Bone marrow (tissue), 2 donors: ENCODE results near the gene NMRAL1.

Source experiments
- DNase-seq, 2 donors: peaks; one replicate each; lab custom pipeline; 2025; lab: John Stamatoyannopoulos, UW

NMRAL1 gene

DNA sequence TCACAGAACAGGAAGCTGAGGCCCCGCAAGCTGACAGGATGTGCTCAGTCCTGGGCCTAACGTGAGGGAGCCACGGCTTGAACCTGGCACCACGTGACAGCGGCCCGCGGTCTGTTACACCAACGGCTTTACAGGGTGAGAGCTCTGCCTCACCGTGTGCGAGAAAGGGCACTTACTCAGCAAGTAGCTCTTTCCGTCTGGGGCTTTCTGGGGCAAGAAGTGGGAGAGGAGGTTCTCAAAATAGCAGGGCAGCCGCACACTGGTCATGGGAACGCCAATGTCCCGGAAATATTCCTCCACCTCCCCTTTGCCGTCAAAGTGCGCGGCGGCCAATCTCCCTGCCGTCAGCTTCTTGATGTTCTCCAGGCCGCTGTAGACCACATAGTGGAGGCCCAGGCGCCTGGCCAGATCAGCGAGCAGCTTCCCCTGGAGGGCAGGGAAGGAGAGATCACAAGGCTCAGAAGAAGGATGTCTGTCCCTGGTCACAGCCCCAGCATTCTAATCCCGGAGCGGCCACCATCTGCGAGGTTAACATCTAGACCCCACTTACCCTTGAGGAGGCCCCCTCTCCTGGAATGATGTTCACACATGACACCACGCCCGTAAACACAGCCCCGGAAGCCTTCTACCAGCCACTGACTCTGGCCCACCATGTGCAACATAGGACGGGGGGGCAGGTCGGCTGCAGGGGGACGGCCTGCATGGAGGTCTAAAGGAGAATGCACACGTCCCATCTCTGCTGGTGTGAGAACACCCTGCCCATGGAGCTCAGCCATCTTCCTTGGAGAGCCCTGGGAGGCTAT is 8.2 kb downstream of the NMRAL1 start:
- DNase-seq = no peak

DNA sequence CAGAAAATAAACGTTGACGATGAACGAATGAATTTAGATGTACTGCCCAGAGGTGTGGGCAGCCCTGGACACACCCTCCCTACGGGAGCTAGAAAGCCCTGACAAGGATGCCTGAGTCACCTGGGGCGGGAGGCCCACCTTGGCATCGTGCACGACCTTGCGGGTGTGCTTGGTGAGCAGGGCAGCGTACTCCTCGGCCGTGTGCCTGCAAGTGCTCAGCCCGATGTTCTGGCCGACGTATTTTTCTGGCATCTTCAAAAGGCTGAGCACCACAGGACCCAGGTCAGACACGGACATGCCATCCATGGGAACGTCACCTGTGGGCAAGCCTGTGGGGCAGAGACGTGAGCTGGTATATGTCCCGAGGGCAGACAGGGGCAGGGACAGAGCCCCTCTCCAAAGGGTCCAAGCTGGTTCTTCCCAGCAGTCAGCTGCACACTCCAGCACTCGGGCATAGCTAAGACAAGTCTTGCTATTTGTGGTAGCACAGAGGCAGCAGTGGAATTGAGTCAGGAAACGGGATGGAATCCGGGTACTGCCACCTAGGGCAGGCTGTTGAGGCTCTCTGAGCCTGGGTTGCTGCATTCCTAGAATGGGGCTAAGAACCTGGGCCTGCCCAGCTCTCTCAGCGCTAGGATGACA is 10.8 kb downstream of the NMRAL1 start:
- DNase-seq = no peak

DNA sequence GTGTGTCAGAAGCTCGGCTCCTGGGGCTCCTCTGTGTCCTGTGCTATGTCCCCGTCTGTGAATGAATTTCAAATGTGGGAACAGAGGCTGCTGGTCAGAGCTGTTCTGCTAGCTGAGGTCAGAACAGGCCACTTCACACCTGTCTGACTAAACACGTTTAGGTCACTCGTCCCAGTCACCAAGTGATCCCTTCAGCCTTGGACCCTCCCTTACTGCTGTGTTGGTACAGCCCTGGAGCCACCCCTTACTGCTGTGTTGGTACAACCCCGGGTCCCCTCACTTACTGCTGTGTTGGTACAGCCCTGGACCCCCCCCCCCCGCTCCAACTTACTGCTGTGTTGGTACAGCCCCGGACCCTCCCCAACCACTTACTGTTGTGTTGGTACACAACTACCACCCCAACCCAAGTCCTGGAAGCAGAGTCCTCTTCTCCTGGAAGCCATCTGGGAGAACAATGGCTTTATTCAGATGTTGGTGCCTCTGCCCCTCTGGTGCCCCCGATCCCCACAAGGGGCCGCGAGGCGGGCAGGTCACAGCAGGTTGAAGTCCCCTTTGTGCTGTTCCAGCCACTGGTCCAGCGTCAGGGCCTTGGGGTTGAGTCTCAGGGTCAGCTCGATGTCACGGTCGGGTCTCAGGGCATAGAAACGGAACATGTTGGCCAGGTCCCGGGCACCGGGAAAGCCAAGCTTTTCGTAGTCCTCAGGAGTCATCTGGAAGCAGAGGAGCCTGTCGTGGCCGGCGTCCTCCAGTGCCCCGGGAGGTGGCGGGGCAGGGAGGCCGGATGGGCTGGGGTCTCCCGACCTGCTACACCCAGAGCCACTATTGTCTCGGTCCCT is 13.0 kb downstream of the NMRAL1 start:
- DNase-seq = no peak

DNA sequence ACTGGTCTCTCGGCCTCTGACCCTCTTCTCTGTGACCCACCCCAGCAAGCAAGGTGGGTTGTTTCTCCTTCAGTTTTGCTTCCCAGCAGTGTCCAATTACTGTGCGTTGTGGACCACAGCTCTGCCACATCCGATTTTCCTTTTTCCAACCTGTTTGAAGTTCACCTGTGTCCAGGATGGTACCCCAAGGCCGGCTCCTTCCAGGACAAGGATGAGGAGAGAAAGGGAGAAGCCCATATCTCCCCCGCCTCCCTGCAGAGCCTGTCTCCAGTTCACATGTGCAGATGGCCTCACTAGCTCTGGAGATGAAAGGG is 13.5 kb downstream of the NMRAL1 start:
- no peak for DNase-seq

DNA sequence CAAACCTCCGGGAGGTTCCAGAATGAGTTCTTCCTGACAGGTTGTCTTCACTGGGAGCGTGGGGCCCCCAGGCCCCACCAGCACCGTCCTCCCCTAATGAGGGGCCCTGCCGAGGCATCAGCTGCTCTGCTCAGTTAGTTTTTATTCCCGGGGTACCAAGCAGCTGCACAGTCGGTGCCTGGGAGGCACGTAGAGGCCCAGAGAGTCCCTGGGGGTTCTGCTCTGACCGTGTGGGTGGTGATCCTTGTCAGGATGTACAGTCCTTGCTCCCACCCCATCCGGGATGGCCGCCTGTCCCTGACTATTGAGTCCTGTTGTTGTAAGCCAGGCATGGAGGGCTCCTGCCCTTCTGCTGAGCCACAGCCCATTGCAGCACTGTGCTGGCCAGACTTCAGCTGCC is 18.5 kb downstream of the NMRAL1 start:
- DNase-seq = no peak

DNA sequence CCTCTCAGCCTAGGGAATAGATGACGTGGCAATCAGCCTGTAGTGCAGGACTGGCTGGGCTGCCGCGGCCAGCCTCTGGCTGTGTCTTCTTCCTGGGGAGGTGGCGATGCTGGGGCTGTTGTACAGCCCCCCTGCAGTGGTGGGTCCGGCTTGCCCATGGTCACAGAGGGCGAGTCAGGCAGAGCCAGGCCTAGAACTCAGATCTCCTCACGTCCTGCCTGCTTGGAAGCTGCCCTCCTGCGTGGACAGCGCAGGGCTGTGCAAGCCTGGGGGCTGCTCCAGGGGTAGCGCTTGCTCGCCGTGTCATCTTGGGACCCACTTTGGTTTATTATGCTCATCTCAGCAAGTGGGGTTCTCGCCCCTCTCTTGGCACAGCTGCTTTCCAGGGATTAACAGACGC is 19.3 kb downstream of the NMRAL1 start:
- no peak for DNase-seq

DNA sequence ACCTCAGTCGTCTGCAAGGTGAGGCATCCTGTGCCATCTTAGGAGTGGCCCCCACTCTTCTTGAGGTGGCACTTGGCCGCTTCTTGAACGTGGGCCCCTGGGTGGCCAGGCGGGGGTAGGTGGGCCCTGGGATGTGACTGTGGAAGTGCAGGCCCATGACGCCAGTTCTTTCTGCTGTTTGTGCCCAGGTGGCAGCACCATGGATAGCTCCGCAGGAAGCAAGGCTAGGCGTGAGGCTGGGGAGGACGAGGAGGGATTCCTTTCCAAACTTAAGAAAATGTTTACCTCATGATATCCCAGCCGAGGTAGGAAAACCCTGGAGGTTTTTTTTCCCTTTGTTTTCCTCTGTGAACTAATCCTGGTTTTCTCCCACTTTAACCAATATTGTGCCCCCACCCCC is 19.8 kb downstream of the NMRAL1 start:
- no peak for DNase-seq

DNA sequence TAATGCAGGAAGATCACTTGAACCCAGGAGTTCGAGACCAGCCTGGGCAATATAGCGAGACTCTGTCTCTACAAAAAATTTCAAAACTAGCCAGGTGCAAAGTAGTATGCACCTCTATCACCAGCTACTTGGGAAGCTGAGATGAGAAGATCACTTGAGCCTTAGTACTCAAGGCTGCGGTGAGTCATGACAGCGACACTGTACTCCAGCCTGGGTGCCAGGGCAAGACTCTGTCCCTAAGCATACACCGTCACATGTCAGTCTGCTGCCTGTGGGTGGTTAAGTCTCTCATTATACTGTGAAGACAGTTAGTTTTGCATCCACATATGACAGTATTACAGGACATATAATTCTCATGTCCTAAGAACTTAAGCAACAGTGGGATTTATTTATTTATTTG is 21.8 kb downstream of the NMRAL1 start:
- DNase-seq = no peak

DNA sequence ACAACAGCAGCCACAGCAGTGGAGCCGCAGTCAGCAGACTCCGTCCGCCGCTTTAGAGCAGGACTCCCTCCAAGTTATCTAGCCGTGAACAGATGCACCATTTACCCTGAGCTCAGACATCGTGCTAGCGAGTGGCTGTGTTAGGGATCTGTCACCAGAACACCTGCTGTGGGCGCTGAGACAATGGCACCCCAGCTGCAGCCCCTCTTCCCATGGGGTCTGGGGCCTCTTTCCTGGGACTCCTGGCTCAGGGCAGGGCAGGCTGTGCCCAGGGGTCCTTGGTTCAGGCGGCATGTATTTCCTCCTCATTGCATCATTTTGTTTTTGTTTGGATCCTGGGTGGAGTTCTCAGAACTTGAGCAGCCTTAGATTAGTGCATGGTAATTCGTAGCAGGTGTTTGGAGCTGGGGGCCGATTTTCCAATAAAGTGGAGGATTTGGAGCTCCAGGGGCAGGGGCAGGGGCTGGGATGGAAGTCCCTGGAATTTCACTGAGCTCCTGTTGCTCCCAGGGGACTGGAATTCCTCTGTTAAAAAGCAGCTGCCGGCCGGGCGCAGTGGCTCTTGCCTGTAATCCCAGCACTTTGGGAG is 23.4 kb downstream of the NMRAL1 start:
- DNase-seq = no peak

DNA sequence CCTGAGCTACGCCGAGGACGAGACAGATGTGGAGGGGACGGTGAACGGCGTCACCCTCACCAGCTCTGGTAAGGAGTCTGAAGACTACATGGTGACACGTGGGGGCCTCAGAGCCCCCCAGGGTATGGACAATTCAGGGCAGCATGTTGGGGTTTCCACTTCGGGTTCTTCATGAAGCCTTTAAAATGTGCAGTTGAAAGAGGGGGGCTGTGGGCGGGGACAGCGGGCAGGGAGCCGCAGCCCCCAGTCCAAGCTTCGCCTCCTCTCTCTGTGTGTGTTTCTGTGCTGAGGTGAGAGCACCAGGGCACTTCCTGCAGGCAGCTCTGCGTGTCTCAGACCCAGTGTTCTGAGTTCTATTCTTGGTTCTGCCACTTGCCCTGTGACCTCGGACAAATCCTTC is 24.0 kb downstream of the NMRAL1 start:
- no peak for DNase-seq

DNA sequence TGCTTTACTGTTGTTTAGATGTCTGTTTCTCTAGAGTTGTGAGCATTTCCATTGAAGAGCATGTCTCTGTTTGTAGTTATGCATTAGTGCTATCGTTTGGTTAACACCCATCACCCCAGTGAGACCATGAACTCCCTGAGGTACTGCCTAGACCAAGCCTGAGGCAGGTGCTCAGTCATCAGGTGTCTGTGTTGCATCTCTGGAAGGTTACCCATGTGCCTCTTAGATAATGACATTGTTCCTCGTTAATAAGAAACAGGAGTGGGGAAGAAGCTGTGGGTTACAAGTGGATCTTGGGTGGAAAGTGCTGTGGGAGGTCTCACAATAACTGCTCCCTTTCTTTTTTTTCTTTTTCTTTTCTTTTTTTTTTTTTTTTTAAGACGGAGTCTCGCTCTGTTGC is 30.4 kb downstream of the NMRAL1 start:
- DNase-seq = no peak

DNA sequence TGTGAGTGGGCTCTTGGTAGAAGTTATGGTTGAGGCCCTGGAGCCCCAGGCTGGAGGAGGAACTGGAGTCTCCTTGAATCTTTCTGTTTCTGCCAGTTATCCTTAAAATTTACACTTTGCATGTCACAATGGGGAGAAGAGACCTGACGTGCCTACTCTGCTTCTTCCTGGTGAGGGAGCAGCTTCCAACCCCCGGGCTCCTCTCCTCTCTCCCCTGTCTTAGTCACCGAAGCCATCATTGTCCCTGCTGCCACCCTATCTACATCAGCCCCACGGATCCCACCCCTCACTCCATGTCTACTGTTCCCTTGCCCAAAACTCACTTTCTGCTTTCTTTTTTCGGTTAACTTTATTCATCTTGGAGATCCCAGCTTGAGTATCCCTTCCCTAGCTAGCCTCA is 31.2 kb downstream of the NMRAL1 start:
- no peak for DNase-seq

DNA sequence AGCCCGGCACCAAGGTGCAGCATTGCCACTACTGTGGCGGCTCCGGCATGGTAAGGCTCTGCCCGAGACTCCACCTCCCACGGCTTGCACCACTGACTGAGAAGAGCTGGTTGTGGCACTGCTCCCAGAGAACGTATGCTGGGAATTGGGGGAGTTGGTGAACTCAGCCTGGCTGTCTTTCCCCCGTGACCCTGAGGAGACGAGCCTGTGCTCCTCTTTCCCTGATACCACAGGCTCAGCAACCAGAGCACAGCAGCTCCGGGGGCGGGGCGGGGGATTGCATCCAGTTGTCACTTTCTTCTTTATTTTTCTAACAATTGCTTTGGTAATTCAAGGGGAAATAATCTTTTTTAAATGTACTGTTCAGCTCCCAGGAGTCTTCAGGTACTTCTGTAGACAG is 32.1 kb downstream of the NMRAL1 start:
- no peak for DNase-seq

DNA sequence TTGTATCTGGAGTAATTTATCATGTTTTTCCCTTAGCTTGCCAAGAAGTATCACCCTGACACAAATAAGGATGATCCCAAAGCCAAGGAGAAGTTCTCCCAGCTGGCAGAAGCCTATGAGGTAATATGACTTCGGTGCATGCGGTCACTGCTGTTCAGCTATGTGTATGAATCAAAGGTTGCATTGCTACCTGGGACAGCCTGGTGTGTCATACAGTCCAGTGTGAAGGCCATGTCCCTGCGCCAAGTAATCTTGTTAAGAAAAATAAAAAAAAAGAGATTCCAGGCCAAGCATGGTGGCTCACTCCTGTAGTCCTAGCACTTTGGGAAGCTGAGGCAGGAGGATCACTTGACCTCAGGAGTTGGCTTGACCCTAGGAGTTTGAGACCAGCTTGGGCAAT is 37.1 kb downstream of the NMRAL1 start:
- DNase-seq = no peak

DNA sequence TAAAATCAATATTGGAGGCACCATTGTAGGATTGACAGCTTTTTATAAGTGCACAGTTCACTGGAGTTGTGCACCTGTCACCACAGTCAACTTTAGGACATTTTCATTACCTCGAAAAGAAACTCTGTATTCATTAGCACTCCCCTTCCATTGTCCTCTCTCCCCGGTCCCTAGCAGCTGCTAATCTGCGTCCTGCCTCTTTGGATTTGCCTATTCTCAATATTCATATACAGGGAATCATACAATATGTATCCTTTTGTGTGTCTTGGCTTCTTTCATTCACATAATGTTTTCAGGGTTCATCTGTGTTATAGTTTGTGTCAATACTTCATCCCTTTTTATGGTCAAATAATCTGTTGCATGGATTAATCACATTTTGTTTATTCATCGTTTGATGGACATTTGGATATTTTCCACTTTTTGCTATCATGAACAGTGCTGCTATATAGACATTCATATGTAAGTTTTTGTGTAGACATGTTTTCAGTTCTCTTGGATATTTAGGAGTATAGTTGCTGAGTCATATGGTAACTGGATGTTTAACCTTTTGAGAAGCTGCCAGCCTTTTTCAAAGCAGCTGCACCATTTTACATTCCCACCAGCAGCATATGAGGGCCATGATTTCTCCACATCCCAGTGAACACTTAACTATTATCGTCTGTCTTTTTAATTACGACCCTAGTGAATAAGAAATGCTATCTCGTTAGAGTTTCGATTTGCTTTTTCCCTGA is 38.9 kb downstream of the NMRAL1 start:
- DNase-seq = no peak

DNA sequence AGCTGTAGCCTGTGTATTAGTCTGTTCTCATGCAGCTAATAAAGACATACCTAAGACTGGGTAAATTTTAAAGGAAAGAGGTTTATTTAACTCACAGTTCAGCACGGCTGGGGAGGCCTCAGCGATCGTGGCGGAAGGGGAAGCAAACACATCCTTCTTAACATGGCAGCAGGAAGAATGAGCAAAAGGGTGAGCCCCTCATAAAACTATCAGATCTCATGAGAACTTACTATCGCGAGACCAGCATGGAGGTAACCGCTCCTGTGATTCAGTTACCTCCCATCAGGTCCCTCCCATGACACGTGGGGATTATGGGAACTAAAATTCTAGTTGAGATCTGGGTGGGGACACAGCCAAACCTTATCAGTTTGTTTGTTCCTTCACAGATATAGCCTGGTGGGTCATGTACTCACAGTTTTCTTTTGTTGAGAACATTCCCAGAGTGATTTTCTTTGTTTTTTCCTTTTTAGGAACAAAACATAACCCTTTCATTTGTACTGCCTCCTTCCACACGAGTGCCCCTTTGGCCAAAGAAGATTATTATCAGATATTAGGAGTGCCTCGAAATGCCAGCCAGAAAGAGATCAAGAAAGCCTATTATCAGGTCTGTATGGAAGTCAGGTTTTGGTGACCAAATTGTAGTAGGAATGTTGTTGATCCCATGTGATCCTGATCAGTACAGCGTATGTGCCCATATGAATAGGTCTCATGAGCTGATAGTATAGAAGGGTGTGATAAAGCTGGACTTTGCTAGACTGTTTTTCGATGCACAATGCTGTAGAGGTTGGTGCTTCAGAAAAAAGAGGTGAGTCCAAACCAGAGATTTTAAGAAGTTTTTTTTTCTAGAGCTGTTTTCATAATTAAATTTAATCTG is 40.3 kb downstream of the NMRAL1 start:
- no peak for DNase-seq

DNA sequence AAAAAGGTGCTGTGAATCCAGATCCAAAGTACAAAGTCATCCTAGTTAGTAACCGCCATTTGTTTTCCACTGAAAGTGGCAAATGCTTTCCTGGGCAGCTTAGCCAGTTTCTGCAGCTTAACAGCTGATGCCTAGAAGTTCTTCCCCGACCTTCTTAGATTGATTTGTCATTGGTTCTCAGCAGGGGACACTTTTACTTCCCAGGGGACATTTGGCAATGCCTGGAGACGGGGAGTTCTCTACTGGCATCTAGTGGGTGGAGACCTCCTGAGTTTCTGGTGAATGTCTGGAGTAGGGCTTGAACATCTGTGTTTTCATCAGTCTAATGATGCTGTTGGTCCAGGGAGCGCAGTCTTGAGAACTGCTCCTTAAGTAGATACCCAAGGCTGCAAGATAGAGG is 41.2 kb downstream of the NMRAL1 start:
- no peak for DNase-seq

DNA sequence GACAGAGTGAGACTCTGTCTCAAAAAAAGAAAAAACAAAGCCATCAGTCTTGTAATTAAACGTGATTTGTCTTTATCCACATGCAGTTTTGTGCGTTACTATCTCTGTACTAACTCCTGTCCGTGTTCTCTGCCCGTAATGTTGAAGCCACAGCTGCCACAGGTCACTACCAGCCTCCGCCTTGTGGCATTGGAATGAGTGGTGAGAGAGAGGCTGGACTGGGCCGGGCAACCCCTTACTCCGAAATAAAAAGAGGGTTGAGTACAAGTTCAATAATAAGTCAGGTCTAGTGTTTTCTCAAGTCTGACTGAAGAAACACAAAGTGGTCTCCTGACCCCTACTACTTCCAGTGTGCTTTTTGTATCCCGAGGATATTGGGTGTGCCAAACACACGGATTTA is 43.4 kb downstream of the NMRAL1 start:
- no peak for DNase-seq

DNA sequence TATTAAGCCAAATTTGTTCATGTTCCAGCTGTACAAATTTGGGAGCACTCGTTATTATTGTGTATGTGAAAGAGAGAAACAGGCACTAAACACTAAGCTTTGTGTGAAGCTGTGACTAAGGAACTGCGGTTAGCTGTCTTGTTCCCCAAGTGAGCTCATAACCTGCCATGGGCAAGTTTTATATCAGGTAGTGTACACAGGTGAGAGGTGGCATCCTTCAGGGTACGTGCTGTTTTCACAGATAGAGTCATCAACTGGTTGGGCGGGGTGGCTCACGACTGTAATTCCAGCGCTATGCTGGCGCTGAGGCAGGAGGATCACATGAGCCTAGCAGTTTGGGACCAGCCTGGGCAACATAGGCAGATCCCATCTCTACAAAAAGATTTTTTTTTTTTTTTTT is 45.9 kb downstream of the NMRAL1 start:
- no peak for DNase-seq

DNA sequence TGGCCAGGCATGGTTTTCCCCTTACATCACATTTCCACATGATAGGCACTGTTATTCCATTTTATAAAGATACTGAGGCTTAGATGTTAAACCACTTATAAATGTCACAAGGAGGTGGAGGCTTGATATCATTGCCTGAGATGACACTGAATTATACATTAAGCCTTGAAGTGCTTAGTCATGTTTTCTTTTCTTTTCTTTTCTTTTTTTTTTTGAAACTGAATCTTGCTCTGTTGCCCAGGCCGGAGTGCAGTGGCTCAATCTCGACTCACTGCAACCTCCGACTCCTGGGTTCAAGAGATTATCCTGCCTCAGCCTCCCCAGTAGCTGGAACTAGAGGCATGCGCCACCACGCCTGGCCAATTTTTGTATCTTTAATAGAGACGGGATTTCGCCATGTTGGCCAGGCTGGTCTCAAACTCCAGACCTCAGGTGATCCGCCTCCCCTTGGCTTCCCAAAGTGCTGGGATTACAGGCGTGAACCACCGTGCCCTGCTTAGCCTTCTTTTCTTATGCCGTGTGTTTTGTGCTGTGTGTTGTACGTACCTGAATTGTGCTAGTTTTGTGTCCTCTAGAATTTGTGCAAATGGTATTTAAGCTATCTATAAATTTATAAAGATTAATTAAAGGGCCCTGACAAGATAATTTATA is 47.6 kb downstream of the NMRAL1 start:
- DNase-seq = no peak
